Activated CD8-positive, alpha-beta memory T cell treated with anti-CD3 and anti-CD28 coated beads for 24 hours (primary cell): ENCODE measurements around the gene TASOR.

Source experiments
- DNase-seq: peaks from one replicate; pipeline ENCODE4 v3.0.0-alpha.2; 2020

Gene TASOR

GRCh38 chr3:56681984-56682461 is 1.0 kb downstream of the TASOR start:
- DNase-seq: no peak

GRCh38 chr3:56680054-56680580 is 2.9 kb downstream of the TASOR start:
- no peak for DNase-seq

DNA sequence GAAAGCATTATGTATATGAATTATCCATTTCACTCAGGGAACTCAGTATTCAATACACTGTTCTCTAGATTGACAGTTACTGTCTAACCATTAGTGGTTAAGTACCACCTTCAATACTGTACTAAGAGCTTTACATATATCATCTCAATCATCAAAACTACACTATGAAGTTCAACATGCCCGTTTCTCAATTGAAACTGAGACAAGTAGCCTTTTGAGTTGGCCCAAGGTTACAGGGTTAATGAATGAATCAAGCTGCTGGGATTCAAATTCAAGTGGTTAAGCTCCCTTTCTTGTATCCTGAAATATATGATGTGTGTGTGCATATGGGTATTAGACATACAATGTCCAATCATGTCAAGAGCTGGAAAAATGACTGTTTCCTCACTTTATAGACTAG is 5.8 kb downstream of the TASOR start:
- DNase-seq: no peak

- DNase-seq: no peak
Observed at GRCh38 chr3:56673781-56674457, 9.1 kb downstream of the TASOR start.

GRCh38 chr3:56667973-56668579 is 15.0 kb downstream of the TASOR start:
- no peak for DNase-seq

- DNase-seq: no peak
Observed at GRCh38 chr3:56664823-56665222, 18.2 kb downstream of the TASOR start.

- DNase-seq: no peak
Observed at GRCh38 chr3:56655709-56656108, 27.4 kb downstream of the TASOR start.

DNA sequence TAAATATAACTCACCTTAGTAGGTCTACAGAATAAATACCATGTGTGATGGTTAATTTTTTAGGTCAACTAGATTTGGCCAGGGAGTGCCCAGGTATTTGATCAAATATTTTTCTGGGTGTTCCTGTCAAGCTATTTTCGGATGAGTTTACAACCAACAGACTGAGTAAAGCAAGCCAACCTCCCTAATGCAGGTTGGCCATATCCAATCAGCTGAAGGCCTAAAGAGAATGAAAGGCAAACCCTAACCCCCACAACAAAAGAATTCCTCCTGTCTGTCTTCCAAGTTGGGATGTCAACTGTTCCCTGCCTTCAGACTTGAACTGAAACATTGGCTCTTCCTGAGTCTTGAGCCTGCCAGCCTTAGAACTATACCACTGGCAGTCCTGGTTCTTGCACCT is 28.6 kb downstream of the TASOR start:
- no peak for DNase-seq

DNA sequence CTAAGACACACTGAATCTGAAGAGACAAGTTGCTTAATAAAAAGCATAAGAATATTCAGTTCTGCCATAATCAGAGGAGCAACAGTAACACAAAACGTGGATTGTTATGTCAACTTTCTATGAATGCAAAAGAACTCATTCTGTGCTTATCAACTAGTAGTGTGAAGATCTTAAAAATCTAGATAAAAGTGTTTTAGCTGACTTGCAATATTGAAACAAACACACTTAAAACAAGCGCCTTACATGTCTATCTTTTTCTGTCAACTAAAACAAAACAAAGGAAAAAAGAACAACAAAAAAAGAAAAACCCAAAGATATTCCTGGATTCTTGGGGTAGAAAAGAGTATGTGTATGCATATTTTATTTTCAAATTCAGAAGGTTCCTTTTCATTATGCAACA is 37.7 kb downstream of the TASOR start:
- DNase-seq: no peak

DNA sequence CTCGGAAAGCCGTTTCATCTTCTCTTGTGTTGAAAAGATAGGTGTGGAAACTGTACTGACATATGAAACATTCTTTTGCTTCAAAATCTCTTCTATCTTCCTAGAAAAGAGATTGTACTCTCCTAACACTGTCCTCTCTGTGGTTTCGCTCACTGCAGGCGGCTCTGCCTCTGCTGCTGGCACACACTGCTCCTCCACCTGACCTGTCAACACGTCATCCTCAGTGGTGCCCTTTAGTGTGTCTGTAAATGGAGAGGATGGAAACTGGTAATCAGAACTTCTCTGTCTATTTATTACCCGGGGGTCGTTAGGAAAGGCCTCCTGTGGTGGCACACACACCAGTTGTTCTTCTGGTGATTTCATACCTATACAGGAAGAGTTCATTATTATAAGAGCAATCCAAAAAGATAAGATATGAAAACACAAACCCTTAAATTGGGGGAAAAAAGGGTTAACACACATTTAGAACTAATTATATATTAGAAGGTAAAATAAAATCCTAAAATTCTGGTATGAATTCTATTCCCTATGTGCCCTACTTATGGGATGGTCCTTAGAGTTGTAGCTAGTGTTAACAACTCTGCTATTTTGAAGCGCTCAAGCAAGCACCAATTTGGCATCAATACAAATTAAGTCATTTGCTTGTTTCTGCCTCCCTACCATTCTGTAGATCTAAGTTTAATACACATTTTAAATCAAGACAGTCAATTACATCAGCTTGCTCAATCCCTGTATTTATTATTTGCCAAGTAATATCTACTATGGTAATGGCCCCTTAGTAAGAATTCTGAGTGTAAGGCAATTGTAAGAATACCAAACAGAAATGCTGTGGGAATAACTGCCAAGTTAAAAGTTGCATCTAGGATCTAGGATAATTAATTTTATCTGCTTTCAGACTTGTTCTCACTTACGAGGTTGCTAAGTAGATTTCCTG is 49.2 kb downstream of the TASOR start:
- no peak for DNase-seq
